OCI-LY1 (cell line): Measurements from ENCODE around the gene TTC4.

Experiments used
- H2AFZ ChIP-seq: fragments of 200-600 bp; sonication (generic), shearing (Covaris generic); 2 replicates; pipeline ENCODE4 v1.6.0; 2014; ENCODE audit warnings: antibody characterized with exemption, mild to moderate bottlenecking, low read length
- H3F3A ChIP-seq: fragments of 200-600 bp; sonication (generic), shearing (Covaris generic); 2 replicates; pipeline ENCODE4 v1.6.0; 2014; ENCODE audit warnings: mild to moderate bottlenecking, antibody characterized with exemption, low read length, moderate library complexity; ENCODE audit not compliant: insufficient read depth
- H3K27ac ChIP-seq: fragments of 200-600 bp; sonication (generic); 2 replicates; pipeline ENCODE4 v1.5.1; 2014; ENCODE audit warnings: low read length, mixed run types, mild to moderate bottlenecking, low read depth; ENCODE audit not compliant: poor library complexity, severe bottlenecking
- H3K27me3 ChIP-seq: fragments of 200-600 bp; sonication (generic); 2 replicates; pipeline ENCODE4 v1.6.0; 2014; ENCODE audit warnings: antibody characterized with exemption, mild to moderate bottlenecking, low read length, moderate library complexity; ENCODE audit not compliant: insufficient read depth
- H3K36me3 ChIP-seq: fragments of 200-600 bp; sonication (generic); 2 replicates; pipeline ENCODE4 v1.6.1; 2014; ENCODE audit warnings: mild to moderate bottlenecking, antibody characterized with exemption, low read length, moderate library complexity, mixed read lengths; ENCODE audit not compliant: insufficient read depth
- H3K4me1 ChIP-seq: fragments of 200-600 bp; sonication (generic); 2 replicates; pipeline ENCODE4 v1.5.1; 2014; ENCODE audit warnings: mild to moderate bottlenecking, low read length, moderate library complexity; ENCODE audit not compliant: insufficient read depth, severe bottlenecking
- H3K4me2 ChIP-seq: fragments of 200-600 bp; sonication (generic), shearing (Covaris generic); 2 replicates; pipeline ENCODE4 v1.6.1; 2014; ENCODE audit warnings: low read length
- H3K4me3 ChIP-seq: fragments of 200-600 bp; sonication (generic); 2 replicates; pipeline ENCODE4 v1.5.1; 2014; ENCODE audit warnings: low read length, low read depth, mild to moderate bottlenecking, mixed read lengths; ENCODE audit not compliant: poor library complexity, severe bottlenecking
- H3K79me2 ChIP-seq: fragments of 200-600 bp; shearing (Covaris generic); 2 replicates; pipeline ENCODE4 v1.6.1; 2016; ENCODE audit warnings: mixed run types, low read length, mixed read lengths; ENCODE audit not compliant: insufficient read depth
- H3K9ac ChIP-seq: fragments of 200-600 bp; sonication (generic), shearing (Covaris generic); 2 replicates; pipeline ENCODE4 v1.6.1; 2014; ENCODE audit warnings: mild to moderate bottlenecking, low read length, mixed read lengths
- H3K9me2 ChIP-seq: fragments of 200-600 bp; sonication (generic), shearing (Covaris generic); 2 replicates; pipeline ENCODE4 v1.6.1; 2014; ENCODE audit warnings: low read depth, mild to moderate bottlenecking, low read length, mixed read lengths
- H3K9me3 ChIP-seq: fragments of 200-600 bp; shearing (Covaris generic); 2 replicates; pipeline ENCODE4 v1.6.1; 2014; ENCODE audit warnings: low read length, mixed read lengths
- H4K20me1 ChIP-seq: fragments of 200-600 bp; sonication (generic), shearing (Covaris generic); 2 replicates; pipeline ENCODE4 v1.6.0; 2016; ENCODE audit warnings: mild to moderate bottlenecking, low read length; ENCODE audit not compliant: insufficient read depth
- EZH2 ChIP-seq: fragments of 200-600 bp; sonication (generic), shearing (Covaris generic); IDR thresholded peaks from 2 replicates; pipeline ENCODE4 v1.8.0; 2017; ENCODE audit warnings: borderline replicate concordance, mixed run types, mild to moderate bottlenecking, antibody characterized with exemption, low read length, moderate library complexity, mixed read lengths
- TF ChIP-seq, protein P1 (sequence below): fragments of 200-600 bp; sonication (generic), shearing (Covaris generic); IDR thresholded peaks from 2 replicates; pipeline ENCODE4 v1.5.1; 2017; ENCODE audit warnings: mild to moderate bottlenecking, antibody characterized with exemption, low read length, moderate library complexity, mixed read lengths

Gene TTC4

DNA sequence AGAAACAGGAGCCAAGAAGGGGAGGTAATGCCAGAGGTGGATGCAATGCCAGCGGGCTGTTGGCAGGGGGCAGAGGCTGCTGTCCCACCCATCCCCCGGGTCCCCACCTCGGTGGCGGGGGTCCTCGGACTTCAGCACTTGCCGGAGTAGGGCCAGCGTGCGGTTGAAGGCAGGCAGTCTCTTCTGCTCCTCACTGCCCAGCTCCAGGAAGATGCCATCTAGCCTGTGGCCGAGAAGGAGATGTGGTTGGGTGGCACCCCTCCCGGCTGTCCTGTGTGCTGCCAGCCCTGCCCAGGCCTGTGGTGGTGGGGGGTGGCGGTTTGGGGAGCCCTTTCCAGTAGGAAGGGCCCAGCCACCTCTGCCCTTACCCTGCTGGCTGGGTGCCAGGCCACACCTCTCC is 71.9 kb downstream of the TTC4 start:
- Histone ChIP-seq H4K20me1 (no peaks in the 10 kb centered on the region), H3K27me3 (no peaks in the 10 kb centered on the region), H3K9me3 (no peaks in the 10 kb centered on the region), H3K9me2 (no peaks in the 10 kb centered on the region), H3K4me3 (no peak overlapping the region), H3K36me3 (no peaks in the 10 kb centered on the region), H3K4me1 (no peaks in the 10 kb centered on the region), H3K27ac (no peak overlapping the region), H3K4me2 (no peak overlapping the region), H3K79me2 (no peaks in the 10 kb centered on the region), H3F3A (no peaks in the 10 kb centered on the region), H3K9ac (no peak overlapping the region), H2AFZ (no peak overlapping the region)
- no peak for TF ChIP-seq EZH2
- TF ChIP-seq, protein P1, sequence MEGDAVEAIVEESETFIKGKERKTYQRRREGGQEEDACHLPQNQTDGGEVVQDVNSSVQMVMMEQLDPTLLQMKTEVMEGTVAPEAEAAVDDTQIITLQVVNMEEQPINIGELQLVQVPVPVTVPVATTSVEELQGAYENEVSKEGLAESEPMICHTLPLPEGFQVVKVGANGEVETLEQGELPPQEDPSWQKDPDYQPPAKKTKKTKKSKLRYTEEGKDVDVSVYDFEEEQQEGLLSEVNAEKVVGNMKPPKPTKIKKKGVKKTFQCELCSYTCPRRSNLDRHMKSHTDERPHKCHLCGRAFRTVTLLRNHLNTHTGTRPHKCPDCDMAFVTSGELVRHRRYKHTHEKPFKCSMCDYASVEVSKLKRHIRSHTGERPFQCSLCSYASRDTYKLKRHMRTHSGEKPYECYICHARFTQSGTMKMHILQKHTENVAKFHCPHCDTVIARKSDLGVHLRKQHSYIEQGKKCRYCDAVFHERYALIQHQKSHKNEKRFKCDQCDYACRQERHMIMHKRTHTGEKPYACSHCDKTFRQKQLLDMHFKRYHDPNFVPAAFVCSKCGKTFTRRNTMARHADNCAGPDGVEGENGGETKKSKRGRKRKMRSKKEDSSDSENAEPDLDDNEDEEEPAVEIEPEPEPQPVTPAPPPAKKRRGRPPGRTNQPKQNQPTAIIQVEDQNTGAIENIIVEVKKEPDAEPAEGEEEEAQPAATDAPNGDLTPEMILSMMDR, result no peak

DNA sequence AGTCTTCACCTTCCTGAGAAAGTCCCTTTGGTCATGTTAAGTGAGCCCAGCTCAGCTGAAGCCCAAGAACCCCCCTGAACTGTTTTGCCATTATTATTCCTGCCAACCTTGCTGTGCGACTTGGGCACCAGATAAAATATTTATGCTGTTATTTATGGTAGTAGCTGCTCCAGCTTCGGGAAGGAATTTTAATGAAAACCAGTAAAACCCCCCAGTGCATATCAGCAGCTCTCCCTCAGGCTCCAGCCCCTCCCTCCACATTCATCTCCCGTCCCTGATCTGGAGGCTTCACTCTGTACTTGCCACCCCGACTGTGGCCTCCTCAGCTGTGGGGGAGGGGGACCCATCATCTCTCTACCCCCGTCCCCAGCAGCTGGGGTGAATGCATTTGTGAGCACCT is 72.8 kb downstream of the TTC4 start:
- Histone ChIP-seq H3K9ac (no peak overlapping the region), H3K9me3 (no peaks in the 10 kb centered on the region), H3K4me3 (no peak overlapping the region), H3K4me1 (no peaks in the 10 kb centered on the region), H3K9me2 (no peaks in the 10 kb centered on the region), H3K27ac (no peak overlapping the region), H3K79me2 (no peaks in the 10 kb centered on the region), H3K36me3 (no peaks in the 10 kb centered on the region), H4K20me1 (no peaks in the 10 kb centered on the region), H3K27me3 (no peaks in the 10 kb centered on the region), H3F3A (no peaks in the 10 kb centered on the region), H2AFZ (no peak overlapping the region), H3K4me2 (no peak overlapping the region)
- TF ChIP-seq, protein P1, result no peak

DNA sequence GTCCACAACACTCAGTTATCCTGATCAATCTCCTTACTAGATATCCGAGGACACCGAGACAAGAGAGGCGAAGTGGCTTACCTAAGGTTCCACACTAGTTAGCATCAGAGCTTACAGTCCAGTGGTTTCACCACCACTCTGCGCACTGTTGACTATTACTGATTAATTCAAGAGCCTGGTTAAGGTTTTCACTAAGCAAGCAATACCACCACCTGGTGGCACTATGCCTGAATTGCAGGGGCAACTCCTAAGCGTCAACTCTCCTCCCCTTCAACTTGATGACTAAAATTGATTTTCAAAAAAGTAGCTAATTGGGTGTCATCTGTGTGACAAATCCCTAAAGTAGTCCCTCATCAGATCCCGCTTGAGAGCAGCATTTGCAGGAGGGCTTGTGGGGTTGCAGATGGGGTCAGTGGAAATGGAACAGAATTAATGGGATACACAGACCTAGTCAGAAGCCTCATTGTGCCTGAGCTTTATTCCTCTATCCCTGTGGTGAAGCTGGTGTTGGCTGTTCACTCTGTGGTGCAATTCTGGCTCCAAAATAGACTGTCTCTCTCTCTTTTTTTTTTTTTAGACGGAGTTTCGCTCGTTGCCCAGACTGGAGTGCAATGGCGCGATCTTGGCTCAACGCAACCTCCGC is 76.3 kb downstream of the TTC4 start:
- Histone ChIP-seq H3K27me3 (no peaks in the 10 kb centered on the region), H3K9me2 (no peaks in the 10 kb centered on the region), H3K9me3 (no peaks in the 10 kb centered on the region), H2AFZ (no peak overlapping the region), H3K79me2 (no peaks in the 10 kb centered on the region), H3K9ac (no peak overlapping the region), H4K20me1 (no peaks in the 10 kb centered on the region), H3K4me3 (no peak overlapping the region), H3K36me3 (no peaks in the 10 kb centered on the region), H3K4me2 (no peak overlapping the region), H3F3A (no peaks in the 10 kb centered on the region), H3K4me1 (no peaks in the 10 kb centered on the region), H3K27ac (no peak overlapping the region)
- TF ChIP-seq, protein P1, result peak; percentile 92
- TF ChIP-seq EZH2, result no peak
